ENCODE measurements around the gene TAS2R20.

- TF ChIP-seq POLR2A (IDR thresholded peaks at IDR 0.05) = no peak
- TF ChIP-seq CTCF (IDR thresholded peaks at IDR 0.05) = no peak
These were observed 37.9 kb downstream of the TAS2R20 start for GRCh38 chr12:10960211-10960610.

Data from heart left ventricle (tissue), 13 donors.